Stimulated activated CD4-positive, alpha-beta T cell treated with anti-CD3 and anti-CD28 coated beads, Interleukin-4, amount 100 ng/mL, for 48 hours (primary cell): ENCODE data around the gene ANKS3.

Experiments
- DNase-seq, 2 donors: peaks; one replicate each; pipeline ENCODE4 v3.0.0-alpha.2; 2020; ENCODE audit warnings: low read depth in 2 of 2

Gene ANKS3

GRCh38 chr16:4728676-4729075, 5.4 kb downstream of the ANKS3 start:
- no peak for DNase-seq

GRCh38 chr16:4726616-4727015, 7.5 kb downstream of the ANKS3 start:
- no peak for DNase-seq

GRCh38 chr16:4724661-4725270, 9.3 kb downstream of the ANKS3 start:
- no peak for DNase-seq

- no peak for DNase-seq
Observed at GRCh38 chr16:4723071-4723767, 10.9 kb downstream of the ANKS3 start.

GRCh38 chr16:4718466-4718865, 15.6 kb downstream of the ANKS3 start:
- no peak for DNase-seq

- no peak for DNase-seq
Observed at GRCh38 chr16:4714996-4715395, 19.1 kb downstream of the ANKS3 start.

GRCh38 chr16:4713663-4714501, 20.2 kb downstream of the ANKS3 start:
- DNase-seq = no peak

GRCh38 chr16:4709481-4709880, 24.6 kb downstream of the ANKS3 start:
- DNase-seq = no peak

GRCh38 chr16:4706871-4707270, 27.2 kb downstream of the ANKS3 start:
- DNase-seq = no peak

GRCh38 chr16:4704913-4705312, 29.2 kb downstream of the ANKS3 start:
- no peak for DNase-seq

- no peak for DNase-seq
Observed at GRCh38 chr16:4704491-4704890, 29.6 kb downstream of the ANKS3 start.

- no peak for DNase-seq
Observed at GRCh38 chr16:4703906-4704305, 30.2 kb downstream of the ANKS3 start.

- DNase-seq = no peak
Observed at GRCh38 chr16:4702466-4702808, 31.6 kb downstream of the ANKS3 start.

- DNase-seq = no peak
Observed at GRCh38 chr16:4701791-4702465, 32.1 kb downstream of the ANKS3 start.

GRCh38 chr16:4700997-4701743, 32.9 kb downstream of the ANKS3 start:
- DNase-seq = no peak

GRCh38 chr16:4700380-4700996, 33.6 kb downstream of the ANKS3 start:
- DNase-seq = no peak

GRCh38 chr16:4699046-4699556, 35.0 kb downstream of the ANKS3 start:
- DNase-seq = no peak

GRCh38 chr16:4698321-4699045, 35.6 kb downstream of the ANKS3 start:
- no peak for DNase-seq

GRCh38 chr16:4697848-4698291, 36.2 kb downstream of the ANKS3 start:
- DNase-seq = no peak
